EH (cell line): ENCODE data around the gene RUNX1.

Source experiments
- DNase-seq: peaks from one replicate; pipeline ENCODE4 v3.0.0-alpha.2; 2015; ENCODE audit warnings: low read depth

The RUNX1 gene

GRCh38 chr21:34825101-34825500, 224.0 kb downstream of the RUNX1 start:
- DNase-seq: no peak

GRCh38 chr21:34824314-34824713, 224.8 kb downstream of the RUNX1 start:
- DNase-seq: no peak

GRCh38 chr21:34822942-34823341, 226.2 kb downstream of the RUNX1 start:
- peak; percentile 52 for DNase-seq

GRCh38 chr21:34822168-34822567, 226.9 kb downstream of the RUNX1 start:
- DNase-seq: no peak

- DNase-seq: no peak
Observed at GRCh38 chr21:34821717-34822116, 227.4 kb downstream of the RUNX1 start.

GRCh38 chr21:34820051-34820450, 229.1 kb downstream of the RUNX1 start:
- DNase-seq: no peak

GRCh38 chr21:34819357-34819999, 229.6 kb downstream of the RUNX1 start:
- no peak for DNase-seq

- DNase-seq: no peak
Observed at GRCh38 chr21:34818662-34819158, 230.4 kb downstream of the RUNX1 start.

- no peak for DNase-seq
Observed at GRCh38 chr21:34817821-34818661, 231.1 kb downstream of the RUNX1 start.

GRCh38 chr21:34815831-34816705, 233.0 kb downstream of the RUNX1 start:
- DNase-seq: peak; percentile 59

GRCh38 chr21:34814529-34814951, 234.6 kb downstream of the RUNX1 start:
- DNase-seq: peak; percentile 31

- DNase-seq: peak; percentile 79
Observed at GRCh38 chr21:34813266-34813894, 235.7 kb downstream of the RUNX1 start.

GRCh38 chr21:34812504-34813265, 236.4 kb downstream of the RUNX1 start:
- peak; percentile 98 for DNase-seq

GRCh38 chr21:34811368-34811767, 237.7 kb downstream of the RUNX1 start:
- no peak for DNase-seq

- no peak for DNase-seq
Observed at GRCh38 chr21:34810786-34811185, 238.3 kb downstream of the RUNX1 start.

GRCh38 chr21:34809822-34810221, 239.3 kb downstream of the RUNX1 start:
- no peak for DNase-seq

GRCh38 chr21:34808569-34809204, 240.4 kb downstream of the RUNX1 start:
- DNase-seq: peak; percentile 86

GRCh38 chr21:34807881-34808568, 241.1 kb downstream of the RUNX1 start:
- peak; percentile 95 for DNase-seq

- DNase-seq: peak; percentile 95
Observed at GRCh38 chr21:34807146-34807880, 241.8 kb downstream of the RUNX1 start.
